Hematopoietic multipotent progenitor cell (in vitro differentiated cells): ENCODE data around the gene MMP25. TPM values are rescaled to one million over a fixed set of nuclear protein-coding genes. Genes with fewer than 3 reads are reported as not detected.

ENCODE experiments used
- DNase-seq, 3 donors: peaks; one replicate each; pipeline ENCODE4 v3.0.0-alpha.2; 2011 to 2015; ENCODE audit warnings: low read depth in 2 of 3, low spot score in 2 of 3
- small RNA-seq: library from RNA; depleted of rRNA; stranded (forward); fragments of <200 nt; gene quantifications from one replicate; pipeline ENCODE3, GENCODE V24; 2012
- total RNA-seq: library from RNA; depleted of rRNA; stranded (reverse); fragments of >200 nt; gene quantifications from one replicate; pipeline ENCODE4 v1.2.3, GENCODE V29; 2012

Gene MMP25
- total RNA-seq, 1 donor: 0.27 TPM

DNA sequence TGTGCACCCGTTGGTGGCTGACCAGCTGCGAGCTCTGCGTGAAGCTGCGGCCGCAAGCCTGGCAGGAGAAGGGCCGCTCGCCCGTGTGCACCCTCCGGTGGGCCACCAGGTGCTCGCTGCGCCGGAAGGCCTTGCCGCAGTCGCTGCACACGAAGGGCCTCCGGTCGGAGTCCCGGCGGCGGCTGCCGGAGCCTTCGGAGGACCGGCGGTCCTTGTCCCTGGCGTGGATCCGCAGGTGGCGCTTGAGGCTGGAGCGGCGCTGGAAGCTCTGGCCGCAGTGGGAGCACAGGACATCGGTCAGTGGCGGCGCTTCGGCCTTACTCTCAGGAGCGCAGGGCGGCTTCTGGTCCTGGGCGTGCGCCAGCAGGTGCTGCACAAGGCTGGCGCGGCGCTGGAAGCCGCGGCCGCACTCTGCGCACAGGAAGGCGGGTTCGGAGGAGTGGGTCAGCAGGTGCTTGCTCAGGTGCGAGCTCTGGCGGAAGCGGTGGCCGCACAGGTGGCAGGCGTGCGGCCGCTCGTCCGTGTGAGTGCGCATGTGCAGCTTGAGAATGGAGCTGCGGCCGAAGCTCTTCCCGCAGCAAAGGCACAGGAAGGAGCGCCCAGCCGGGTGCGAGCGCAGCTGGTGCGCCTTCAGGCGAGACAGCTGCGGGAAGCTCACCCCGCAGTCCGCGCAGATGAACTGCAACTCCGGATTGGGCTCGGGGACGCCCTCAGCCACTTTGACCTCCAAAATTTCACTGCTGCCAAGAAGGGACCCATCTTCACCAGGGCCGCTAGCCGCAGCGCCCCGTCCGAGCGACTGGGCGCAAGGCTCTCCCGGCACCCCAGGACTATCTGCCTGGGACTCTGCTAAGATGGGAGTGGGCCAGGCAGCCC, 43.6 kb downstream of the MMP25 start:
- DNase-seq: no peak

DNA sequence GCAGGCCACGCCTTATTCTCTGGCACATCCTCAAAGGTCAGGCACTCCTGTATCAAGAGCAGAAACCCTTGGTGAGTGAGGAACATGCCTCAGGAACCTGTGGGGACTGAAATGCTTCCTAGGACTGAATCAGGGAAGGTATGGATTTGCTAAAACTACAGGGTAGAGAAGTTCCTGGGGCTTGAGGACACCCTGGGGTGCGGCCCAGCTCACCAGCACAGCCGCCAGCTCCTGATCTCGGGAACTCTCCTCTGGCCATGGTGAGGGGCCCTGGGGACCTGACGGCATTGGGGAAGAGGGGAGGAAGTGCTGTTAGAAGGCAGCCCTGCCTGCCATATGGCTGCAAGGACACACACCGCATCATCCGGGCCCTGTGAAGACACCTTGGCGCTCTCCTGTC, 45.2 kb downstream of the MMP25 start:
- DNase-seq: no peak

DNA sequence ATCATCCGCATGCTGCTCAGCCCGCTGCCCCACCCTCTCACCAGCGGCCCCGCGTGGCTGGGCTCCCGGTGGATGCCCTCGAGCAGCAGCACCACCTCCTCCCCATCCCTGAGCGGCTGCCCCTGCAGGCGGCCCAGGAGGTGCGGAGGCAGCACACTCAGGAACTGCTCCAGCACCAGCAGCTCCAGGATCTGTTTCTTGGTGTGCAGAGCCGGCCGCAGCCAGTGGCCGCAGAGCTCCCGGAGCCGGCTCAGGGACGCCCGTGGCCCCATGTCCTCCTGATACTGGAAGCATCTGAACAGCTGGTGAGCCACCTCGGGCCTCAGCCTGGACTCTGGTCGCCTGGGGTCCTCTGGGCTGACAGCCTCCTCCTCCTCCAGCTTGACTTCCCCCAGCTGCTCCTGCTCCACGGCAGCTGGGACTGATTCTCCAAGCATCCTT, 46.2 kb downstream of the MMP25 start:
- no peak for DNase-seq

DNA sequence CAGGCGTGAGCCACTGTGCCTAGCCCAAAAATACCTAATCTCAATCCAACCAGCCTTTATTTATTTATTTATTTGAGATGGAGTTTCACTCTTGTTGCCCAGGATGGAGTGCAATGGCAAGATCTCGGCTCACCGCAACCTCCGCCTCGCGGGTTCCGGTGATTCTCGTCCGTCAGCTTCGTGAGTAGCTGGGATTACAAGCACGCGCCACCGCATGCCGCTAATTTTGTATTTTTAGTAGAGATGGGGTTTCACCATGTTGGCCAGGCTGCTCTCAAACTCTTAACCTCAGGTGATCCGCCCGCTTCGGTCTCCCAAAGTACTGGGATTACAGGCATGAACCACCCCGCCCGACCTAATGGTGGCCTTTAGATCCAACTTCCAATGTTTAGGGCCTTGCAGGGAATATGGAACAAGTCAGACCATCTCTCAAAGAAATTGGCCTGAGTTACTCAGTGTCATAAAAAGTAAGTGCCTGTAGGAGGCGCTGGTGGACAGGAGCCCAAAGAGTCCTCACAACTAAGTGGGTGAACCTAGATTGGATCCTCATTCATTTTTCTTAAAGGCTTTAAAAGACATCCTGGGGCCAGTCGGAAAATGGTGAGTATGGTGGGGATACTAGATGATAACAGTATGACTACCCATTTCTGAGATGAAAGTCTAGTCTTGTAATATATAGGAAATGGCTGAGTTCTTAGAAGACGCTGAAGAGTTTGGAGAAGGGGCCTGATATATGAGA, 48.1 kb downstream of the MMP25 start:
- peak; percentile 49 to 77 (median 50) for DNase-seq

DNA sequence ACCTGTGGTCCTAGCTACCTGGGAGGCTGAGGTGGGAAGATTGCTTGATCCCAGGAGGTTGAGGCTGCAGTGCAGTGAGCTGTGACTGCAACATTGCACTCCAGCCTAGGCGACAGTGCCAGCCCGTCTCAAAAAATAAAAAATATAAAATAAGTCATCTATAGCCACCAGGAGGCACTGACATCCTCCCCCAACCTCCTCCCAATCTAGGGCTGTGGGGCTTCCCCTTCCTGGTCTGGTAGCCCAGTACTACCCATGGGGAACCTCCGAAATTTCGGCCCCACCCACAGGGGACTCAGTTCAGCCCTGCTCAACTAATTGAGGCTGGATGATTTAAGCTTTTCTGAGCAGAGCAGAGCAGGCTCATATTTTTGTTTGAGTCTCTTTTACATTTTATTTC, 49.5 kb downstream of the MMP25 start:
- peak in 2 of 3 donors; percentile 81 to 84 for DNase-seq

DNA sequence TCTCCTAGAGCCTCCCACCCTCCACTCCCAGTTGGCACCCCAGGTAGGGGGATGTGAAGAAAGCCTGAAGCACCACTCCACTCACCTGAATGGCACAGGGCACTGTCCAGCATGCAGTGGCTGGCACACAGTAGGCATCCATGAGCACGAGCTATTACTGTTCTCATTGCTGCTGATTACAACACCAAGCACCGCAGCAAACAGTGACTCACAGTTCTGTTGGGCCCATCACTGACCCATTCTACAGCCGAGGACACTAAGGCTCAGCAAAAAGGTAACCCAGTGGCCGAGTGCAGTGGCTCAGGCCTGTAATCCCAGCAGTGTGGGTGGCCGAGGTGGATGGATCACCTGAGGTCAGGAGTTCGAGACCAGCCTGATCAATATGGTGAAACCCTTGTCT, 50.0 kb downstream of the MMP25 start:
- DNase-seq: no peak

DNA sequence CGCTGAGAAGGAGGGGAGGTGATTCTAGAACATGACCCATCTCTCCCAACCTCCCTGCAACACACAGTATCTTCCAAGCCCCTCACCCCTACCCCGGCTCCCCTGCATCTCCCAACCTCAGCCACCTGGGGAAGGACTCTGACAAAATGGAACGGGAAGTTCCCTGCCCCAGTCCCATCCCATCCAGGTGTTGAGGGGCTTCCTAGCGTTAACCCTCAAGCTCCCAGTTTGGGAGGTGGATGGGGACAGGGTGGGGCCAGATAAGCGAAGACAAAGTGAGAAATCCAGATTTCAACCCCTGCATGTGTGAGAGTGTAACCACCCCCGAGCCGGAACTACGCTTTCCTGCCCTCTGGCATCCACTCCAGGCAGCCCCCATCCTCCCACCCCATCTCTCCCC, 50.9 kb downstream of the MMP25 start:
- DNase-seq: no peak

DNA sequence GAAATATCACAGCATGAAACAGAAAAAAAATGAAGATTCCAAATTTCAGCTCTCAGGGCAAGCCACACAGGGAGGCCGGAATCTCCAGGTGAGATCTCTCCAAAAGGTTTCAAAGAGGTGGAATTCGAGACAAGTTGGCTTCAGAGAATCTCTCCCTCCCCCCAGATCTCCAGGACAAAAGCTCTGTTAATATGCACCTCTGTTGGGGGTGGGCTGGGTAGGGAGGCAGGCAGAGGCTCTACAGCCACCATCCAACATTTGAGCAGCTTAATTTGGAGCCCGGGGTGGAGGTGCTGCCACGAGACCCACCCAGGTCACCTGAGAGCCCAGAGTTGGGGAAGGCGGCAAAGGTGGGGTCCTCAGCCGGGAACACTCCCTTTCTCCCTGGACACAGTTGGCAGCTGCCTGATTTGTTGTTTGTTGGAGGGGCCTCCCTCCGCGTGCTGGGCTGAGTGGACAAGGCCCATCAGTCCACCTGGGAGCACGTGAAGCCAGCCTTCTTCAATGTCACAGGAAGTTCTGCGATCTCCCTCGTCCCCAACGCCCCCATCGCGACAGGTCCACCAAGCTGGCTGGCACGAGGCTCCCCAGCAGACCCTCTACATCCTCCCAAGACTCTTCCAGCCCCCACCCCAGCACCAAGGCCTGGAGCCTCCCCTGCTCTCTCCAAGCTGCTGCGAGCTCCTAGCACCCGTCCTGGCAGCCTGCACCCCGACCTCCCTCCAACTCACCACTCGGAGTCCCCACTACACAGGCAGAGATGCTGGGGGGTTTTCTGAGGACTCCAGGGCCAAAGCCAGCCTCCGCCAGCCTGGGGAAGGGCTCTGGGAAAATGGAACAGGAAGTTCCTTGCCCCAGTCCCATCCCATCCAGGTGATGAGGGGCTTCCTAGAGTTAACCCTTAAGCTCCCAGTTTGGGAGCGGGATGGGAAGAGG, 52.4 kb downstream of the MMP25 start, which contains the start of gene ZSCAN10:
ZSCAN10 (minus strand) TSS at position 836 of the 936 bp plus-strand sequence. CDS start 6,357 bp downstream, outside the sequence.
- no peak for DNase-seq

DNA sequence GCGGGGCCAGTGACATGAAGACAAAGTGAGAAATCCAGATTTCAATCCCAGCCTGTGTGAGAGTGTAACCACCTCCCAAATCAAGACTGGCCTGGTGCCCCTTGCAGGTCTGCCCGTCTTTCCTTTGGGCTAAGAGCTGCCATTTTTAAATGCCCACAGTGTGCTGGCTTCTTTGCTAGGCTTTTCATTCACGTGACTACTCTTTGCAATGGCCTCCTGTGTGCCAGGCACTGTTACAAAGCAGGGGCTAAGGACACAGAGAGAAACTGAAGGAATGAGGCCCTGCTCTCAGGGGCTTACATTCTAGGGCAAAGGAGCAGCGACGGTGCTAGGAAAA, 53.0 kb downstream of the MMP25 start:
- no peak for DNase-seq

DNA sequence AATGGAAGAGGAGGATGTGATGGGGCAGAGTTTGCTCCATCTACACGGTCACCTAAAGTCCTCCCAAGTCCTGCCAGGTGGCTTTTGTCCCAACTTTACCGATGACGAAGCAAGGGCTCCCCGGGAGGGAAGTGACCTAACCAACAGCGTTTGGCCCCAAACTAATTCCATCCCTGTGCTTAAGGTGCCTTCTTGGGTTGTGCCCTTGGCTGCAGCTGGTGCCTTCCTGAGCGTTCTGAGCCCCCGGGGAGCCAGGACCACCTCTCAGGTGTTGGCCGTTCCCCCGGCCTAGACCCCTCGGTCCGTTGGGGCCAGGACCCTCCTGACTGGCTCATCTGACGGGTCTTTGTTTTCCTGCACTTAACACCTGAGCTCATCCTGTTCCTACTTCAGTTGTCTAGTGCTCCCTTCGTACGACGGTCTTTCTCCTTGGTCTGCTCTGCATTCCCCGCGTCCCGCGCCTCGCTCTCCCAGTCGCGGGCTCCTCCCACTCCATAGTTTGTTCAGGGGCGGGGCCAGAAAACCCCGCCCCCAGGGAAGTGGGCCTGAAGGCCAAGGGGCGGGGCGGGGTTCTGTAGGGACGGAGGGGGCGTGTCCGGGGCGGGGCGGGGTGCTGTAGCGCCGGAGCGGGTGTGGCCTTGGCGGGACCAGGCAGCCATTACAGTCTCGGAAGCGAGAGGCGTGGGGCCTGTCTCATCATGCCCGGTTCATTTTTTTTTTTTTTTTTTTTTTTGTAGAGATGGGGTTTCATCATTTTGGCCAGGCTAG, 53.6 kb downstream of the MMP25 start:
- peak; percentile 68 to 93 (median 90) for DNase-seq

DNA sequence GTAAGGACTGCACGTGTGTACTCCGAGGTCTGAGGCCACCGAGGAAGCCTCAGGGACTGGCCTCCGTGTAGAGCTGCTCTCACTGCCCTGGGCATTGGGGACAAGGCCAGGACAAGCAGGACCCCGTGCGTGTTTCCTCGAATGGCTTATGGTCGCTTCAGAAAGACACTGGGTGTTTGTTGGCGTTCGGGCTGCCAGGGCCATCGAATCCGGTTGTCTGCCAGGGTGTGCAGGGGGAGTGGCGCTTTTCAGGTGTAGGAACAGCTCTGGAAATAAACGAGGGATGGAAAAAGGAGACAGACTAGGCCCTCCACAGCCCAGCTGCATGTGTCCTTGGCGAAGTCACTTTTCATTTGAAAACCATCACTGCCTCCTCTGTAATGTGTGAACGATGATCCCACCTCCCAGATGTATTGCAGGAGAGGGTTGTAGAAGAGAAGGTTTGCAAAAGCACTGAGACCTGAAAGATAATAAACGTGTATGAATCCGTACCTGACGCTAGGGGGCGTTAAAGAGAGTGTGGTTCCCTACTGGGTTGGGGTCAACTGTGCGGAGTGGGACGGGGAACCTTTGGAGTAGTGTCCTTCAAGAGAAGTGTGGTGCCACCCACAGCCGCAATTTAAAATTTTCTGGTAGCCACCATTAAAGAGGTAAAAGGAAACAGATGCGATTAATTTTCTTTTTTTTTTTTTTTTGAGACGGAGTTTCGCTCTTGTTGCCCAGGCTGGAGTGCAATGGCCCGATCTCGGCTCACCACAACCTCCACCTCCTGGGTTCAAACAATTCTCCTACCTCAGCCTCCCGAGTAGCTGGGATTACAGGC, 54.9 kb downstream of the MMP25 start:
- peak in 2 of 3 donors; percentile 80 to 85 for DNase-seq

DNA sequence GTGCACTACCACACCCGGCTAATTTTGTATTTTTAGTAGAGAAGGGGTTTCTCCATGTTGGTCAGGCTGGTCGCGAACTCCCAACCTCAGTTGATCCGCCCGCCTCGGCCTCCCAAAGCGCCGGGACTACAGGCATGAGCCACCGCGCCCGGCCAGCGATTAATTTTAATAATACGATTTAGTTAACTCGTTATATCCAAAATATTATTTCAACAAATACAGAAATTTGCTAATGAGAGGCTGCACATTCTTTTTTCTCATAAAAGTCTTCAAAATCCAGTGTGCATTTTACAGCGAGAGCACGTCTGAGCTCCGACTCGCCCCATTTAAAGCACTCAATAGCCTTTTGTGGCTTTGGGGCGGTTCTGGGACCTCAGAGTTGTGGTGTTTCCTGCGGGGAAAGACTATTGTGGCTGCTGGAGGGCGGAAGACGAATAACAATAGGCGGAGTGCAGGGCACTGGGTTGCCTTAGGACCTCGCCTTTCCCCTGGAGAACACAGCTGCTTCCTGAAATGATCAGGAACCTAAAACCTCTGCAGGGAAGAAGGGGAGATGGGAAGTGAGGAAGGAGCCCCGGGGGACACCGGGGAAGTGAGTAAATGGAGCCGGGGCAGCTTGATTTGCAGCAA, 55.6 kb downstream of the MMP25 start:
- peak in 2 of 3 donors; percentile 38 to 42 for DNase-seq

DNA sequence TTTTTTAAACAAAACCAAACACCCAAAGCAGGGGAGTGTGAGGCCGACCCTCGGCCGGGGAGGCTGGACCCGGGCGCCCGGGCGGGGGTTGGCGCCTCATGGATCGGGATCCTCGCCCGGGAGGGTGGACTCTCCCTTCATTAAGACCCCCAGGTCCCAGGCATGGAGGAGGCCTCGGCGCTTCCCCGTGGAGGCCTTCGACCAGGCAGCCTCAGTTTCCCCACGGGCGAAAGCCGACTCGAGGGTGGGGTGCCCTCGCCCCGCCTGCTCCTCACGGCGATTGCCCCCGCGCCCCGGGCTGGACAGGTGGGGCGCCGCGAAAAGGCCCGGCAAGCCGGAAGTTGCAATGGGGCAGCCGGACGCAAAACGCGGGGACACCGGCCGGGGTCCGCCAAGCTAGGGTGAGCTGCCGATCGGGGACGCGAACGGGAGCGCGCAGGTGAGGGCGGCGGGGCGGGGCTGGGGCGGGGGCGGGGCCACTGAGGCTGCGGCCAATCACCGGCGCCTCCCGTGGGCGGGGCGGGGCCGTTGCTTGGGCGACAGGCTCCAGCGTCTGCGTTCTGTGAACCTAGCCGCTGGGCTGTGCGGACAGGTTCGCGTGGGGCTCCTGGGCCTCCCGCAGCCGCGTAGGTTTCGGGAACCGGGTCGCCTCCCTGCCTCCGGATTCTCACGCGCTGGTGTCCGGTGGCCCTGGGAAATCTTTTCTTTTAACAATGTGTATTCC, 60.0 kb downstream of the MMP25 start:
- peak; percentile 72 to 94 (median 91) for DNase-seq

Small RNA genes within 50 kb of the gene (small RNA-seq; reads per million reads assigned to genes)
- gene RNU1-22P: not detected

Other genes with a start within 250 kb of the MMP25 start
- 0.27 TPM for gene PRSS41, start 248.1 kb upstream of the MMP25 start, total RNA-seq
- 27.2 TPM for gene PRSS21, start 229.3 kb upstream of the MMP25 start, total RNA-seq
- gene ZG16B, start 216.3 kb upstream of the MMP25 start, total RNA-seq: 4.3 TPM
- gene PRSS22, start 188.4 kb upstream of the MMP25 start, total RNA-seq: not detected
- gene FLYWCH2, start 163.3 kb upstream of the MMP25 start, total RNA-seq: 54.1 TPM
- 28.3 TPM for gene FLYWCH1, start 134.6 kb upstream of the MMP25 start, total RNA-seq
- under 0.01 TPM for gene KREMEN2, start 82.3 kb upstream of the MMP25 start, total RNA-seq
- 19.4 TPM for gene PAQR4, start 77.2 kb upstream of the MMP25 start, total RNA-seq
- 7.3 TPM for gene PKMYT1, start 66.1 kb upstream of the MMP25 start, total RNA-seq
- 0.27 TPM for gene CLDN9, start 33.6 kb upstream of the MMP25 start, total RNA-seq
- 0.27 TPM for gene CLDN6, start 28.4 kb upstream of the MMP25 start, total RNA-seq
- 7.8 TPM for gene TNFRSF12A, start 26.2 kb upstream of the MMP25 start, total RNA-seq
- gene HCFC1R1, start 22.6 kb upstream of the MMP25 start, total RNA-seq: 17.8 TPM
- gene THOC6, start 22.5 kb upstream of the MMP25 start, total RNA-seq: 45.0 TPM
- gene BICDL2, start 9.6 kb upstream of the MMP25 start, total RNA-seq: not detected
- 0.54 TPM for gene IL32, start 19.1 kb downstream of the MMP25 start, total RNA-seq
- under 0.01 TPM for gene ZSCAN10, start 52.7 kb downstream of the MMP25 start, total RNA-seq
- gene ZNF205, start 66.0 kb downstream of the MMP25 start, total RNA-seq: 4.8 TPM
- 7.0 TPM for gene ZNF213, start 88.5 kb downstream of the MMP25 start, total RNA-seq
- gene OR1F1, start 141.6 kb downstream of the MMP25 start, total RNA-seq: not detected
- gene ZNF200, start 188.6 kb downstream of the MMP25 start, total RNA-seq: 4.6 TPM
- 0.81 TPM for gene MEFV, start 210.1 kb downstream of the MMP25 start, total RNA-seq
- gene ZNF263, start 236.9 kb downstream of the MMP25 start, total RNA-seq: 49.8 TPM